ENCODE results near the gene TJP2. TPM values are rescaled to one million over a fixed set of nuclear protein-coding genes. Genes with fewer than 3 reads are reported as not detected.

TJP2 gene
- polyA plus RNA-seq, 1 donor from 2014 or later, result 3.1 TPM

GRCh38 chr9:69276775-69277174 lies 102.7 kb downstream of the TJP2 start:
- Histone ChIP-seq H3K79me2 (replicated peaks; ENCODE audit: insufficient read depth, low read length) (no peaks in the 10 kb centered on the region), H3K9ac (ENCODE audit: low read length) (no peak overlapping the region), H3K4me3 (ENCODE audit: low read length) (no peak overlapping the region), H4K20me1 (ENCODE audit: insufficient read depth) (no peaks in the 10 kb centered on the region), H2AFZ (ENCODE audit: low read depth, low read length) (no peak overlapping the region), H3K4me2 (ENCODE audit: low read length) (no peak overlapping the region), H3K27me3 (ENCODE audit: insufficient read depth, low read depth, low read length) (no peaks in the 10 kb centered on the region), H3K9me2 (ENCODE audit: insufficient read depth, low read length) (no peaks in the 10 kb centered on the region), H3K27ac (ENCODE audit: low read length) (no peak overlapping the region), H3K36me3 (ENCODE audit: insufficient read depth, low read length) (no peaks in the 10 kb centered on the region), H3K9me3 (ENCODE audit: low read length) (no peaks in the 10 kb centered on the region), H3F3A (ENCODE audit: insufficient read depth, low read length, poor library complexity, severe bottlenecking) (no peaks in the 10 kb centered on the region)
- TF ChIP-seq POLR2AphosphoS5 (IDR thresholded peaks at IDR 0.05), result no peak
- TF ChIP-seq REST (IDR thresholded peaks at IDR 0.05; ENCODE audit: borderline replicate concordance), result no peak
- no peak for TF ChIP-seq TAF1 (IDR thresholded peaks at IDR 0.05; ENCODE audit: low read depth)
- TF ChIP-seq RAD21 (conservative IDR thresholded peaks at IDR 0.05), result no peak
- TF ChIP-seq EZH2 (IDR thresholded peaks at IDR 0.05; ENCODE audit: borderline replicate concordance, insufficient read depth, low read length, poor library complexity, severe bottlenecking), result no peak
- TF ChIP-seq MXI1 (conservative IDR thresholded peaks at IDR 0.05; ENCODE audit: poor library complexity, severe bottlenecking), result no peak

GRCh38 chr9:69279084-69279731 lies 105.1 kb downstream of the TJP2 start:
- Histone ChIP-seq H3K79me2 (replicated peaks; ENCODE audit: insufficient read depth, low read length) (no peaks in the 10 kb centered on the region), H3K27me3 (ENCODE audit: insufficient read depth, low read depth, low read length) (no peaks in the 10 kb centered on the region), H3F3A (ENCODE audit: insufficient read depth, low read length, poor library complexity, severe bottlenecking) (no peaks in the 10 kb centered on the region), H4K20me1 (ENCODE audit: insufficient read depth) (no peaks in the 10 kb centered on the region), H3K27ac (ENCODE audit: low read length) (no peak overlapping the region), H3K4me2 (ENCODE audit: low read length) (no peak overlapping the region), H2AFZ (ENCODE audit: low read depth, low read length) (no peak overlapping the region), H3K9me3 (ENCODE audit: low read length) (no peaks in the 10 kb centered on the region), H3K9ac (ENCODE audit: low read length) (no peak overlapping the region), H3K4me3 (ENCODE audit: low read length) (no peak overlapping the region), H3K36me3 (ENCODE audit: insufficient read depth, low read length) (no peaks in the 10 kb centered on the region), H3K9me2 (ENCODE audit: insufficient read depth, low read length) (no peaks in the 10 kb centered on the region)
- TF ChIP-seq EZH2 (IDR thresholded peaks at IDR 0.05; ENCODE audit: borderline replicate concordance, insufficient read depth, low read length, poor library complexity, severe bottlenecking) (no peak), MXI1 (conservative IDR thresholded peaks at IDR 0.05; ENCODE audit: poor library complexity, severe bottlenecking) (no peak), RAD21 (conservative IDR thresholded peaks at IDR 0.05) (no peak), TAF1 (IDR thresholded peaks at IDR 0.05; ENCODE audit: low read depth) (no peak), CTCF (IDR thresholded peaks at IDR 0.05; ENCODE audit: poor library complexity, severe bottlenecking) (no peak)

- Histone ChIP-seq H3K4me3 (ENCODE audit: low read length) (no peak overlapping the region), H3F3A (ENCODE audit: insufficient read depth, low read length, poor library complexity, severe bottlenecking) (no peaks in the 10 kb centered on the region), H3K4me2 (ENCODE audit: low read length) (no peak overlapping the region), H3K36me3 (ENCODE audit: insufficient read depth, low read length) (no peaks in the 10 kb centered on the region), H3K9me2 (ENCODE audit: insufficient read depth, low read length) (no peaks in the 10 kb centered on the region), H3K27ac (ENCODE audit: low read length) (no peak overlapping the region), H3K79me2 (replicated peaks; ENCODE audit: insufficient read depth, low read length) (no peaks in the 10 kb centered on the region), H3K9me3 (ENCODE audit: low read length) (no peaks in the 10 kb centered on the region), H4K20me1 (ENCODE audit: insufficient read depth) (no peaks in the 10 kb centered on the region), H2AFZ (ENCODE audit: low read depth, low read length) (no peak overlapping the region), H3K27me3 (ENCODE audit: insufficient read depth, low read depth, low read length) (no peaks in the 10 kb centered on the region), H3K9ac (ENCODE audit: low read length) (no peak overlapping the region)
- TF ChIP-seq EZH2 (IDR thresholded peaks at IDR 0.05; ENCODE audit: borderline replicate concordance, insufficient read depth, low read length, poor library complexity, severe bottlenecking) (no peak), TAF1 (IDR thresholded peaks at IDR 0.05; ENCODE audit: low read depth) (no peak), POLR2AphosphoS5 (IDR thresholded peaks at IDR 0.05) (no peak), RAD21 (conservative IDR thresholded peaks at IDR 0.05) (no peak), CTCF (IDR thresholded peaks at IDR 0.05; ENCODE audit: poor library complexity, severe bottlenecking) (no peak), SMC3 (conservative IDR thresholded peaks at IDR 0.05; ENCODE audit: poor library complexity) (no peak), MXI1 (conservative IDR thresholded peaks at IDR 0.05; ENCODE audit: poor library complexity, severe bottlenecking) (no peak)
These were observed 105.7 kb downstream of the TJP2 start for GRCh38 chr9:69279733-69280132.

All from neural cell (in vitro differentiated cells).